Adrenal gland (tissue), 5 donors: Measurements from ENCODE around the gene THPO.

Experiments
- POLR2A ChIP-seq, 2 donors: fragments of 450-650 bp; IDR thresholded peaks; one replicate each; pipeline ENCODE4 v1.6.1; 2017; ENCODE audit warnings: antibody characterized with exemption in 2 of 2, mild to moderate bottlenecking in 2 of 2, moderate library complexity in 1 of 2
- TF ChIP-seq, protein P1 (sequence below), 6 experiments: fragments of 450-650 bp in 4 of 6; fragments of 200-600 bp in 2 of 6; sonication (generic) in 1 of 6; IDR thresholded peaks; 1 replicate in 5 of 6; 2 replicates in 1 of 6; pipeline versions ENCODE4 v1.5.1 to v1.8.0; 2016 to 2021; ENCODE audit warnings: antibody characterized with exemption in 6 of 6, mild to moderate bottlenecking in 2 of 6, moderate library complexity in 1 of 6
- donor health status: DM: no; HTN: no; CAD: no.

GRCh38 chr3:184334470-184335158 is 43.4 kb downstream of the THPO start:
- TF ChIP-seq, protein P1, sequence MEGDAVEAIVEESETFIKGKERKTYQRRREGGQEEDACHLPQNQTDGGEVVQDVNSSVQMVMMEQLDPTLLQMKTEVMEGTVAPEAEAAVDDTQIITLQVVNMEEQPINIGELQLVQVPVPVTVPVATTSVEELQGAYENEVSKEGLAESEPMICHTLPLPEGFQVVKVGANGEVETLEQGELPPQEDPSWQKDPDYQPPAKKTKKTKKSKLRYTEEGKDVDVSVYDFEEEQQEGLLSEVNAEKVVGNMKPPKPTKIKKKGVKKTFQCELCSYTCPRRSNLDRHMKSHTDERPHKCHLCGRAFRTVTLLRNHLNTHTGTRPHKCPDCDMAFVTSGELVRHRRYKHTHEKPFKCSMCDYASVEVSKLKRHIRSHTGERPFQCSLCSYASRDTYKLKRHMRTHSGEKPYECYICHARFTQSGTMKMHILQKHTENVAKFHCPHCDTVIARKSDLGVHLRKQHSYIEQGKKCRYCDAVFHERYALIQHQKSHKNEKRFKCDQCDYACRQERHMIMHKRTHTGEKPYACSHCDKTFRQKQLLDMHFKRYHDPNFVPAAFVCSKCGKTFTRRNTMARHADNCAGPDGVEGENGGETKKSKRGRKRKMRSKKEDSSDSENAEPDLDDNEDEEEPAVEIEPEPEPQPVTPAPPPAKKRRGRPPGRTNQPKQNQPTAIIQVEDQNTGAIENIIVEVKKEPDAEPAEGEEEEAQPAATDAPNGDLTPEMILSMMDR (IDR thresholded peaks at IDR 0.05): no peak
- peak in 1 of 2 donors; percentile 20 for TF ChIP-seq POLR2A (IDR thresholded peaks at IDR 0.05)
